Measurements from ENCODE around the gene KIF3C.

- TF ChIP-seq CTCF (IDR thresholded peaks at IDR 0.05; ENCODE audit: poor library complexity) (no peak), EZH2 (IDR thresholded peaks at IDR 0.05; ENCODE audit: borderline replicate concordance) (no peak)
Observed at GRCh38 chr2:25936889-25937545, 45.3 kb downstream of the KIF3C start.

Measured in hepatocyte (in vitro differentiated cells).